GM11168 (cell line): ENCODE measurements around the gene SNRPA1.
"Not testable (repeated sequence)": the region's sequence is repeated elsewhere in the genome, so short reads cannot be mapped to it uniquely, and the experiment has no call there.

ENCODE experiments used
- in situ Hi-C: fragments of 300-500 bp; cut with MboI; formaldehyde crosslinking; loops from one replicate; pipeline ENCODE4 v1.12.0; 2022; ENCODE audit warnings: low sequenced_read_pairs; ENCODE audit not compliant: unreplicated experiment

Gene SNRPA1

GRCh38 chr15:101296418-101297405 lies 1.7 kb upstream of the SNRPA1 start:
- in situ Hi-C loops = loop anchor here (5.0 to 10.0 kb wide), 2 partner anchors 208 to 356 kb away; partner anchors contain the start of gene TM2D3

GRCh38 chr15:101295607-101296161 lies 636 bp upstream of the SNRPA1 start:
- in situ Hi-C loops = loop anchor here (5.0 to 10.0 kb wide), 2 partner anchors 209 to 357 kb away; partner anchors contain the start of gene TM2D3

DNA sequence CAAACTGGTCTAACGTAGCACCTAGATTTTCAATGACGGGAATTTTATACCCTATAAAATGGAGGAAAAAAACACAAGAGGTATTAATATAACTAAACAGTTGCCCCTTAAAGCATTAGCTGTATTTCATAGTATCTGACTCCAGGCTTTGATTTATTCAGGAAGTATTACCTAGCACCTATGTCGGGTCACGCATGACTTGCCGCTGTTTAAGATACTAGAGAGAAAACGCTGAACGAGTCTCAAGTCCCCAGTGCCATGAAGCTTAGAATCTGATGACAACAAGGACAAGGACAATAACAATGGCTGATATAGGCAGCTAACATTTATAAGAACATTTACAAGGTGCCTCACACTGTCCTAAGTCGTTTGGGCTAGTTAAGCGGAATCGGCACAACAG lies 1.9 kb downstream of the SNRPA1 start:
- in situ Hi-C loops = loop anchor here (10.0 kb wide), 1 partner anchor 212 kb away; no protein-coding TSS in a partner anchor

- in situ Hi-C loops = no loop called here
Observed at GRCh38 chr15:101288905-101289513, 6.0 kb downstream of the SNRPA1 start.

DNA sequence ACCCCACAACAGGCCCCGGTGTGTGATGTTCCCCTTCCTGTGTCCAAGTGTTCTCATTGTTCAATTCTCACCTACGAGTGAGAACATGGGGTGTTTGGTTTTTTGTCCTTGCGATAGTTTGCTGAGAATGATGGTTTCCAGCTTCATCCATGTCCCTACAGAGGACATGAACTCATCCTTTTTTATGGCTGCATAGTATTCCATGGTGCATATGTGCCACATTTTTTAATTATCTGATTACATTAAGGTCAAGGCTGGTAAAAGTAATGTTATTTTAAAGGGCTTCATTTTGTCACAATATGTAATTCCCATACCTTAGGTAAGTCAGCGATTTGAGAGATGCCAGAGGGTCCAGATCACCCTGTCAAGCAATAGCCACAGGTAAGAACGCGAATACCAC lies 7.7 kb downstream of the SNRPA1 start:
- in situ Hi-C loops = not testable (repeated sequence)

- in situ Hi-C loops = no loop called here
Observed at GRCh38 chr15:101286471-101287114, 8.5 kb downstream of the SNRPA1 start.

- in situ Hi-C loops = no loop called here
Observed at GRCh38 chr15:101283931-101284330, 11.1 kb downstream of the SNRPA1 start.

GRCh38 chr15:101280007-101280406 lies 15.0 kb downstream of the SNRPA1 start:
- in situ Hi-C loops = no loop called here

DNA sequence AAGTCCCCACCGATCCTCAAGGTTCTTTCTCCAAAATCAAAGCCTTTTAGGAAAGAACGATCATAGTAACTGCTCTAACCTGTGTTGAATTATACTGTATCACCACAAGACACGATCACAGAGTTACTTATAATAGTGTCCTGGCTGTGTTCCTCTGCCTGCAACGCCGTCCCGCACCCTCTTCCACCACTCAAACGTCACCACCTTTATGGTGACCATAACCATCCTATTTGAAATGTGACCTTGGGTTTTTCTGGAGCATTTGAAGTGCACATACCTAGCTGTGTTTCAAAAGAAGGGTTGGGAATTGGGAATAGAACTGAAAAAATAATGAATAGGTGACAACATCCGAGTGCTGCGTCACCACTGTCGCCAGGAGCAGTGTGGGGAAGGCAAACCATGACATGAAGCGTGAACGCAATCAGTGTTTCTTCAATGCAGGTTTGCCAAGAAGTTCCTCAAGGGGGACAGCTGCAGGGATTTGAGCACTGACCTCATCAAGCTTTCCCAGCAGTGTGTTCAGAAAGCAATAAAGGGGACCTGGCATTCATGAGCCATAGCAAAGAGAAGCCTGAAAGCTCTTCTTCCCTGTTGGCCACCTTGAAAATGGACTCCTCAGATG lies 17.0 kb downstream of the SNRPA1 start:
- in situ Hi-C loops = no loop called here

- in situ Hi-C loops = no loop called here
Observed at GRCh38 chr15:101277038-101277822, 17.8 kb downstream of the SNRPA1 start, which contains the start of gene SELENOS. TSS of gene SELENOS (minus strand) at chr15:101277485. CDS start at chr15:101277417, 68 bp downstream.

DNA sequence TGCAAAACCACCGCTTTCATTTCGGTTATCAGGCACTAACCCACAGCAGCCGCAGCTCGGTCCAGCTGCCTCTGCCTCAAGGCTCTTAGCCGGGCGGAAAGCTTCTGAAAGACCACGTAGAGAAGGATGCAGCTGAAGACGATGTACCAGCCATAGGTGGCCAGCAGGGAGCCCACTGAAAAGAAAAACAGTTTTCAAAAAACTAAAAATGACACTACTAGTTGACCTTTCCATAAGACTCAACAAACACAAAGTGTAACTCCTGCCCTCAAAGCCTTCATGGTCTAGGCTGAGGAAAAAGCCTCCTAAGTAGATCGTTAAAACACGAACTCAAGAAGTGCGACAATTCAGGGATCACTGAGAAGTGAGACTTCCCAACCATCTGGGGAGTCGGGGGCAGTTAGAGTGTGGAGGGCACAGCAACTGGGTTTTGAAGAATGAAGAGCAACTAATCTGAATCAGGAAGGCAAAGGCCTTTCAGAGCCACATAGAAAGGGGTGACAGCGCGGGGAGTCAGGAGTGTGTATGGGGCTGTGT lies 18.5 kb downstream of the SNRPA1 start:
- in situ Hi-C loops = no loop called here

- in situ Hi-C loops = no loop called here
Observed at GRCh38 chr15:101275018-101275417, 20.0 kb downstream of the SNRPA1 start.

- in situ Hi-C loops = no loop called here
Observed at GRCh38 chr15:101273534-101273933, 21.5 kb downstream of the SNRPA1 start.

DNA sequence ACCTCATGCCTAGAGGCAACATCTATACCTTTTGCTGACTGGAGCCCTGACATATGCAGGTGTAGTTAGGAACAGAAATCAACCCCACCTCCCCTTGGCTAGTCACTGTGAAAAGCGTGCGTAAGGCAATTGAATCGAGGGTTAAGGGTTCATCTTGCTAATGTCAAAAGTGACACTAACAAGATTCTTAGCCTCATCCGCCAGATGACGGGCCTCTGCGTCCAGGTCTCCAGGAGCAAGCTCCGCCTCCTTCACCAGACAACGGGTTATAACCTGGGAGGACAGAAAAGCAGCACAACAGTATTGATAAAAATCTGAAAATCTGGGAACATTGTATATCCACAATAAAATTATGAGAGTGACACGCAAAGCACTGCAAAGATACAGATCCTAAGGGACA lies 22.5 kb downstream of the SNRPA1 start:
- in situ Hi-C loops = no loop called here

DNA sequence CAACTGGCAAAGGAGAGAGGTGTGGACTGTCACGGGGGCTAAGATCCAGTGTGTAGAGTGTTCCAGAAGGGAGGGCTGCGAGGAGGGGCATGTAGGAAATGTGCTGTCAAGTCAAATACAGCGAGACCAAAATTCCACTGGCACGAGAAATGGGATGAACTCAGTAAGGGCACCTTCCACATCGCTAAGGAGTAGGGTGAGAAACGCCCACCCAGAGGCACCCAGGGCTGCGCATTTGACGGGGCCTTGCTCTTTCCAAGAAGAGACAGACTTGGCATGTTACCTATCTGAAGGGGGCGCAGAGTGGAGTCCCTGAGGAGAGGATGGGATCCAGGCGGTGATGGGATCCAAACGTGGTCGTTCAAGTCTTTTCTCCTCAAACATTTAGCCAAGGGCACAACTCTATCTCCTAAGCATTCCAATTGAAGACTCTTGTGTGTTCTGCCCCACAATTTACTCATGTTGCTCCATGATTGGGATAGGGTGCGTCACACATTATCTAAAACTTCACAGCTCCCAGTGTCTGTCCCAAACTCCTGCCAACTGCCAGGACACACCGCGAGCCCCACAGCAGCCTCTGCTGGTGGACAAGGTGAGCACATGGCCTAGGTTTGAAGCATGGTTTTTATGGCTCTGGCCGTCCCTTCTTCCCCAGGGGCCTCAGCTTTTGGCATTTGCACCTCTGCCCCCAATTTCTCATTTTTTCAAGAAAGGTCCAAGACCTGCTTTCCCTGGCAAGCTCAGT lies 25.4 kb downstream of the SNRPA1 start:
- in situ Hi-C loops = loop anchor here (10.0 kb wide), 1 partner anchor 365 kb away; no protein-coding TSS in a partner anchor

- in situ Hi-C loops = loop anchor here (10.0 kb wide), 1 partner anchor 363 kb away; no protein-coding TSS in a partner anchor
Observed at GRCh38 chr15:101267320-101268104, 27.5 kb downstream of the SNRPA1 start.

- in situ Hi-C loops = loop anchor here (10.0 kb wide), 1 partner anchor 362 kb away; no protein-coding TSS in a partner anchor
Observed at GRCh38 chr15:101266787-101267186, 28.3 kb downstream of the SNRPA1 start.
